ENCODE measurements around the gene HIGD1C.
"Not testable (repeated sequence)": the region's sequence is repeated elsewhere in the genome, so short reads cannot be mapped to it uniquely, and the experiment has no call there.

Gene HIGD1C

GRCh38 chr12:50934371-50934851 is 17.9 kb upstream of the HIGD1C start:
- DNase-seq: peak; percentile 53

GRCh38 chr12:50934981-50935807 is 17.1 kb upstream of the HIGD1C start:
- peak; percentile 58 for DNase-seq

GRCh38 chr12:50936821-50937530 is 15.4 kb upstream of the HIGD1C start:
- DNase-seq: peak; percentile 92

- DNase-seq: no peak
These were observed 14.7 kb upstream of the HIGD1C start for GRCh38 chr12:50937653-50938052.

- DNase-seq: no peak
These were observed 4.3 kb upstream of the HIGD1C start for GRCh38 chr12:50947933-50948626.

- DNase-seq: no peak
These were observed 3.5 kb upstream of the HIGD1C start for GRCh38 chr12:50948798-50949197.

GRCh38 chr12:50949801-50950302 is 2.5 kb upstream of the HIGD1C start:
- DNase-seq: no peak

GRCh38 chr12:50951112-50951511 is 1.2 kb upstream of the HIGD1C start:
- DNase-seq: no peak

- DNase-seq: no peak
These were observed 703 bp downstream of the HIGD1C start for GRCh38 chr12:50953047-50953446.

GRCh38 chr12:50954789-50955188 is 2.4 kb downstream of the HIGD1C start:
- DNase-seq: not testable (repeated sequence)

- no peak for DNase-seq
These were observed 2.9 kb downstream of the HIGD1C start for GRCh38 chr12:50955288-50955687.

GRCh38 chr12:50955697-50956096 is 3.4 kb downstream of the HIGD1C start:
- no peak for DNase-seq

- DNase-seq: peak; percentile 40
These were observed 7.8 kb downstream of the HIGD1C start for GRCh38 chr12:50960130-50960529.

GRCh38 chr12:50961708-50962107 is 9.4 kb downstream of the HIGD1C start:
- DNase-seq: no peak

- DNase-seq: no peak
These were observed 12.1 kb downstream of the HIGD1C start for GRCh38 chr12:50964432-50964831.

- no peak for DNase-seq
These were observed 19.6 kb downstream of the HIGD1C start for GRCh38 chr12:50971946-50972345.

GRCh38 chr12:50979369-50980052 is 27.2 kb downstream of the HIGD1C start:
- DNase-seq: no peak

- no peak for DNase-seq
These were observed 28.2 kb downstream of the HIGD1C start for GRCh38 chr12:50980545-50980944.

- no peak for DNase-seq
These were observed 29.2 kb downstream of the HIGD1C start for GRCh38 chr12:50981319-50982239.

- DNase-seq: no peak
These were observed 32.4 kb downstream of the HIGD1C start for GRCh38 chr12:50984586-50985298.

GRCh38 chr12:50985322-50985721 is 33.0 kb downstream of the HIGD1C start:
- DNase-seq: no peak
